HG03565 (cell line): ENCODE measurements around the gene EHF.

Experiments used
- ATAC-seq: cut with Tn5 transposase; IDR thresholded peaks from one replicate; pipeline ENCODE4 v1.9.1; 2021; ENCODE audit warnings: mild to moderate bottlenecking, moderate library complexity; ENCODE audit not compliant: unreplicated experiment

The EHF gene

GRCh38 chr11:34601609-34602008 lies 19.3 kb upstream of the EHF start:
- no peak for ATAC-seq

DNA sequence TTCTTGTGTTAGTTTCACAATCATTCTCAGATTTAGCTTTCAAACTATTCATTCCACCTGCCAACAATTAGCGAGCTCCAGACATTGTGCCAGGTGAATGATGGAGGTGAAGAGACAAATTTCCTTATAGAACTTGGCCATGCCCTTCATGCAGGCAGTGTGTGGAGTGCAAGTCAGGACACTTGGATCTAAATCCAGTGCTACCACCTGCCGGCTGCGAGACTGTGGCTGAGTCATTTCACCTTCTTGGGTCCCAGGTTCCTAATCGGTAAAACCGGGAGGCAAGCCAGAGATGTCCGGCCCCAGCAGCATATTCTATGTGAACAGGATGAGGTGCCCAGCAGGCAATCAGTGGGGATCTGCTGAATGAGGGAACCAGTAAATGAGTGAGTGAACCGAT lies 18.6 kb upstream of the EHF start:
- ATAC-seq, result no peak

DNA sequence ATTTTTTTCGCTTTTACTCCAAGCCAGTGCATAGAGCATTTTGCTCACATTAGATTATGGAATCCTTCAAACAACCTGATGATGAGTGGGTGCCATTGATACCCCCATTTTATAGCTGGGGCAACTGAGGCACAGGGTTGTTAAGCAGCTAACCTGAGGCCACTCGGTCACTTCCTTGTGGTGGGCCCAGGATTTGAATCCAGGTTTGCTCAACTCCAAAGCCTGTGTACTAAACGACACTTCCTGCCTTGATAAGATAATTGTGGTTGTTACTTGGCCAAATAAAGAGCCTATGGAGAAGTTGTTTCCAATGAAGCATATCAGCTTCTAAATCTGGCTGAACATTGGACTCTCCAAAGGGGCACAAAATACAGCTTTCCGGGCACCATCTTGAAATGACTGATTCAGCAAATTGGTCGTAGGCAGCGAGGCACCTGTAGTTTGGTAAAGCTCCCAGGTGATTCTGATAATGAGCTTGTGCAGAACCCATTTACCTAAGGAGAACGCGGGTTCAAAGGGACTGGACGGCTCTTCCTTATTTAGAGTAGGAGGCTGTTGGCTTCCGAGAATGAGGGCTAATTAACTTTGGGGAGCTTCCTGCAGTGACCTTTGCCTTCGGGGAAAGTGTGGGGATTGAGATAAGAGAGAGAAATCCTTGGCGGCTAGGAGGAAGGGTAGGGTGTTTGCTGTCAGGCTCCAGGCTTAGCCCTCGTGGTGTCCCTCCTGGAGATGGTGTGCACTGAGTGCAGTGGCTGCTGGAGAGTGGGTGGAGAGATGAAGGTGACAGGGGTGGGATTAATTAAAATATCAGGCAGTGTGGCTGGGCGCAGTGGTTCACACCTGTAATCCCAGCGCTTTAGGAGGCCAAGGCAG lies 17.5 kb upstream of the EHF start:
- no peak for ATAC-seq

GRCh38 chr11:34604145-34604544 lies 16.7 kb upstream of the EHF start:
- ATAC-seq, result no peak

GRCh38 chr11:34604911-34605310 lies 16.0 kb upstream of the EHF start:
- ATAC-seq, result no peak

GRCh38 chr11:34605481-34606325 lies 15.2 kb upstream of the EHF start:
- no peak for ATAC-seq

DNA sequence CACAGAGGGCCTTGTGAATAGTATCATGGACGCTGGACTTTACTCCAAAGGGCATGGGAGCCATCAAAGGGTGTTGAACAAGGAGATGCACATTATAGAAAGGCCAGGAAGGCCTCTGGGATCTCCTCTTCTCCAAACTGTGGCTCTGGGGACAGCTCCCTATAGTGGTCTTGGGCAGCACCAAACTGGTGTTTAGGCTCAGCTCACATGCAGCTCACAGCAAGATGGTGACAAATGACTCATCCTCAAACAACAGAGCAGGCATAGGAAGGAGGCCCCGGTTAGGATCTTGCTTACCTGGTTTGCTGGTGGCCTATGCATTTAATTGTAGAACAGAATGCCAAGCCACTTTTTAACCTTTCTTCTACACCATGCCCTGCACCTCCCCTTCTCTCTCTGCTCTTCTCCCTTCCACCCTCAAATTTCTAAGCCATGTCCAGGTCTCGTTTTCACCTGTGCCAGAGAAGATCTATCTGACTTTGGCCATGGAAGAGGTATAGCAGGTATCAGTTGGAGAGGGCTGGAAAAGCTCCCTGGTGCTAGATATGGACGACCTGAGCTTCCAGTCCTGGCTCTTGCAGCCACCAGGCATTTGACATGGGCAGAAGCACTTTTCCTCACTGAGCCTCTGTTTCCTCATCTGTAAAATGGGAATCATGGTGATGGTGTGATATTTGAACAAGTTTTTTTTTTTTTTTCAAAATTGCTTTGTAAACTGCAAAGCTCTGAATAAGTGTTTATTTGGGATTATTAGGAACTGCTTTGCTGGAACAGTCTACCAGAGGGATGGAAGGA lies 14.4 kb upstream of the EHF start:
- no peak for ATAC-seq

DNA sequence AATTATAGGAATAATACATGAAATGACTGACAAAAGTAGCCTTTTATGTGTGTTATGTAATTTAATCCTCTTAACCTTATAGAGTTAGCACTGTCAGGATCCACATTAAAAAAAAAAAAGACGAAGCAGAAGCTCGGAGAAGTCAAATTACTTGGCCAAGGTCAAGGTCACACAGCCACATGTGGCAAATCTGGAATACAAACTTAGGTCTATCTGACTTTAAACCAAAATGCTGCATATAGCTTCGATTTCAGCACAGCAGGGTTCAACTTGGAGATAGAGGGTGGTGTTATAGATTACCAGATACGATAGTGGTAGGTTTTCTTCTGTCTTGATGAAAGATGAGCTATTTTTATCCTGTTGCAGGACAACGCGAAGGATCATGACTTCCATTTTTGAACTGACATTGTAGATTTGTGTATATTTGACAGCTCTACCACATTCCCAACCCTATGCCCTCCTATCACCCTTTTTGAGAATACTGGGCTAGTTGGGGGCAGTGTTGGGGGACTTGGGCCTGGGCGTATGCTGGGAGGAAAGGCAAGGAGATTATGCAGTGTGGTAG lies 11.6 kb upstream of the EHF start:
- no peak for ATAC-seq

DNA sequence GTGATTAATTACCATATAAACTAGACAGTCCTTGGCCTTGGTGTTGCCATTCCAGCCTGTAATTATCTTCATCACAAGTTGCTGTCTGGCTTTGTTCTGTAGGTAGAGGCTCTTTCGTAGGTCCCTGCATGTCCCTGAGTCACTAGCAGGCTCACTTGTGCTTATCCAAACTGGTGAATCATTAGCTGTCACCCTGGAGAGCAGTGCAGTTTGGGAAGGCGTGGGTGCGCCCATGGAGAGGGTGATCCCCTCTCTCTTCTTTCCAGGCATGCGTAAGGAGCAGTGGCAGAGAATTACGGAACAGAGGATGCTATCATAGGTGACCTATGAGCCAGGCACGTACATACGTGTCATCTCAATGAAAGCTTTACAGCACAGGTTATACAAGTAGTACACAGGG lies 11.0 kb upstream of the EHF start:
- no peak for ATAC-seq

GRCh38 chr11:34610324-34611041 lies 10.4 kb upstream of the EHF start:
- no peak for ATAC-seq

DNA sequence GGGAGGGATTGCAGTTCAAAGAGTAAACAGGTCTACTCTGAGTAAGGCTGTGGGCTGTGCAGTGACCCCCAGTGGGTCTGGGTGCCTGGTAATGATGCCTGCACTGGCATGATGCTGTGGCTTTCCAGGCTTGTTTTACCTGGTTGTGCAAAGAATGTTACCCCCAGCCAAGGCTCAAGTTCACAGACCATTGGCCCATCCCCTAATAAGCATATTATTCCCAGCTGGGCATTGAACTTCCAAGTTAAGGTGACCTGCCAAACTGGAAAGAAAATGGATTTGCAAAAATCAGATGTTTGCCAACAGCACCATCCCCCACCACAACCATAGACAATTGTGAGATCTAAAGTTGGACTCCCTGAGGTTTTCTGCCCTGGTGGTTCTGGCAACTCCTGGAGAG lies 7.9 kb upstream of the EHF start:
- no peak for ATAC-seq

DNA sequence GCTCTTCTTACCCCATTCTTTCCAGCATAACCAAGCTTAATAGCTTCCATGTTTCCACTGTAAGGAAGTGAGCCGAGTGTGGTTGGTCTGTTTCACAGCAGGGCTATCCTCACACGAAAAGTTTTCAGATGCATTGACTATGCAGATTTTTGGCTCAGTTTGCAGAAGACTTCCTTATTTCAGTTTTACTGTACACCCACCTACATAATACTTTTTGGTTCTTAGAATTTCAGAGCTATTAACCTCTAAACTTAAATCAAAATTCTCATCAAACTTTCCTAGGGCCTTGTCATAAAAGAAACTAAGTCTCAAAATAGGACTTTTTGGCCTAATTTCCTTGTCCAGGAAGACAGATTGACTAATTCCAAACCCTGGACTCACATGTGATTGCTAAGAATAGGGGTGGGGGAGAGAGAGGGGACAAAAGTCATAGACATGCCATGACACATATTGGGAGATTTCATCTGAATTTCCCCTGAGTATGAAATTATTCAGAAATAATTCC lies 7.3 kb upstream of the EHF start:
- peak; percentile 86 for ATAC-seq

DNA sequence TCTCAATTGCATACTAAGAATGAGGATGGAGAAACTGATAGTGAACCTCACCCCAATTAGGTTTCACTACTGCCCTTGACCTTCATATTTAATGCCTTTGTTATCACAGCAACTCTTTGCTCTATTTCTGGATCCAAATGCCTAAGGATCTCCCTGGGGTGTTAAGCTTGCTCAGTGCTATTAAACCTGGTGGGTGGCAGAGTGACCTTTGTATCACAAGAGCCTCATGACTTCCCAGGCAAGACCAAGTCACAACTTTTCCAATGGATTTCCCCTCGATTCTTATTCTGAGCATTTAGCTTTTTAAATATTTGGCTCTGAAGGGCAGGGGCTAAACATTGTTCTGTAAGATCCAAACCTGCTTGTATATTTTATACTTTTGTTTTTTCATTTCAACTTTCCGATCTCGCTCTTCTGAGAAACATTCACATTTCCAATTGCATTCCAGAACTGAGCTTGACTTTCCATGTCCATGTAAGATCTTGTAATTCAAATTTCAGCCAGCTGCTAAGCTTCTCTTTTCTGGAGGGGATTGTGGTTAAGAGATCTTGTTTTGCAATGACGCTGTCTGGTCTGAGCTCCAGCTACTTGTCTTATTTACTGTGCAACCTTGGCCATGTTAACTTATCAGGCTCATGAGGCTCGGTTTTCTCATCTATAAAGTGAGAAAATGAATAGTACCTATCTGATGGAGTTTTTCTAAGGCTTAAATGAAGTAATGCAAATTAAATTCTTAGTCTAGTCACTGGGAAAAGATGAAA lies 6.4 kb upstream of the EHF start:
- ATAC-seq, result peak; percentile 58

DNA sequence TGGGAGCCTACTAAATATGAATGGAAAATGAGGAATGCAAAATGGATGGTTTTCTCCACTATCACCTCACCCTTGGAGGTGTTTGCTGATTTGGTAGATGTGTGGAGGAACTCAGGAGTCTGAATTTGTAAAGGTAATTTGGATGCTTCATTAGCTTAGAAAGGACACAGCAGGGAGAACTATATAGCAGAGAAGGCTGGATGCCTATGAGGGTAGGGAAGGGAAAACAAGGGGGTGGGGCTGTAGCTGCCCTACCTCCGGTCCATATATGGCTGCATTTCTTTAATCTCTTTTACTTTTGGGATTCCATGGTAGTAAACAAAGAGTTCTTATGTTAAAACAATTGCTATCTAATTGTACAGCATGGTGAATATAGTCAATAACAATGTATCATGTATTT lies 4.8 kb upstream of the EHF start:
- ATAC-seq, result no peak

DNA sequence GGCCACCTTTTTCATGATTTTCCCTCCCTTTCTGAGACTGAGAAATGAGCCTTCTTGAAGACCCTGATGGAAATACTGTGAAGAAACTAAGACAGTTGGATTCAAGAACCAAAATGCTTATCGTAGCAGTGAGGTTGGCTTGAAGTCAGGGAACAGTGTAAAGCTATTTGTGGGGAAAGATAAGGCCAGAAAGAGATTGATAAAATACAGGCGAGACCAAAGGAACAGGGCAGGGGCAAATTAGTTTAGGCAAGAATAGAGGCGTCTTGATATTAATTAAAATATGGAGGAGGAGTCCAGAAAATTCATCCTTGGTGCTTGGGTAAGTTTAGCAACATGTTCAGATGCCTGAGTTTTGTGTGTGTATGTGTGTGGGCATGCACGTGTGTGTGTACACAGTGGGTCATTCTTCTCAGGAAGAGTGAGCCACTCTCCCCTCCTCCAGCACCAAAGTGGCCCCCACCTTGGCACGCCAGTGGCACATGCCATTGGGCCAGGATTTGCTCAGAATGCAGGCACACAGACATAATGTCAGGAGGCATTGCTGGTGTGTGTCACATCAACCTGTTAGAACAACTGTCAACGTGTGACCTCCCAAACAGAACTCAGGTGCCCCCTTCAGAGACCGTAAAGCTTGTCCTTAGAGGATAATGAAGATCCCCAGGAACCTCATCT lies 3.9 kb upstream of the EHF start:
- ATAC-seq, result no peak

DNA sequence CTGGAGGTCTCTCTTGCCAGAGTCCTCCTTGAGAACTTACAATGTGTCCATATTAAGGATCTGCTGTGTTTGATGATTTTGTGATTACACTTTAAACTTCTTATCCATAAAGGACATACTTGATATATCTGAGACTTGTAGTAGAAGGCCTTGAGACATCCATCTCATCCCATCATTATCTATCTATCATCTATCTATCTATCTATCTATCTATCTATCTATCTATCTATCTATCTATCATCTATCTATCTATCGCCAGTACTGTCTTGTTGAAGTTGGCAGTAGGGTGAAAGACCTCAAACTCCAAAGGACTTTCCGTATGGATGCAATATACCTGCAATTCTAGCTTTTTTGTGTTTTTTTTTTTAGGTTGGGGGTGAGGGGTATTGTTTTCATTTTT lies 2.5 kb upstream of the EHF start:
- no peak for ATAC-seq

- no peak for ATAC-seq
These were observed 1.8 kb upstream of the EHF start for GRCh38 chr11:34619062-34619516.

GRCh38 chr11:34620202-34620601 lies 691 bp upstream of the EHF start:
- no peak for ATAC-seq

DNA sequence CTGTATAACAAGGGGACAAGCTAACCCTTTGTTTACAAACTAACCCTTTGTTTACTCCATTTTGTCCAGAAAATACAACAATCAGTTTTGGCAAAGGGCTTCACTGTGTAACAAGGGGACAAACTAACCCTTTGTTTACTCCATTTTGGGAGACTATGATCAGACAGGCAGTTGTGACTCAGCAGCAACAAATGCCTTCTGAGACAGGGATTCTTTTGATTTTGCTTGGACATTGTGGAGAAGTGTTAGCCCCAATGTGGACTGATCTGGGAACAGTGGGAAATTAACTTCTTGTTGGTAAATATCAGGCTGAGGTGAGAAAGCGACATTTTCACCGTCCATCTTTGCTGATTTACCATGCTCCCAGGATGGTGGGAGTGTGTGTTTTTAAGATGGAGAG lies 983 bp downstream of the EHF start:
- ATAC-seq, result no peak
